ENCODE measurements around the gene SPAG17.

SPAG17 gene

DNA sequence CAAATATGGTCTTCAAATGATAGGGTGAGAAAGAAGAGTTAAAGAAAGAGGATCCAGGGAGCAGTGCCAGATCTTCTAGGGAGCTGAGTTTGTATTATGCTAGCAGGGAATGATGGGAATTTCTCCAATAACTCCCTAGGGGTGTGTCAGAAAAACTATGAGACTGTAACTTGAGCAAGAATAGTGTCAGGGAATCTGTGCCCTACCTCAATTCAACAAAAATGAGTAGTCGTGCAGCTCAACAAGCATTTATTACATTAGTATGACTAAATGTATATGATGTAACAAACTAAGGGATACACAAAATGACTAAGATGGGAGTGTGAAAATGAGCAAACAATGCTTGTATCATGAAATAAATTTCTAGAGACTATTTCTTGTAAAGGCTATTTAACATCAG is 24.2 kb downstream of the SPAG17 start:
- no peak for DNase-seq (ENCODE audit: low read depth in 2 of 2)

DNA sequence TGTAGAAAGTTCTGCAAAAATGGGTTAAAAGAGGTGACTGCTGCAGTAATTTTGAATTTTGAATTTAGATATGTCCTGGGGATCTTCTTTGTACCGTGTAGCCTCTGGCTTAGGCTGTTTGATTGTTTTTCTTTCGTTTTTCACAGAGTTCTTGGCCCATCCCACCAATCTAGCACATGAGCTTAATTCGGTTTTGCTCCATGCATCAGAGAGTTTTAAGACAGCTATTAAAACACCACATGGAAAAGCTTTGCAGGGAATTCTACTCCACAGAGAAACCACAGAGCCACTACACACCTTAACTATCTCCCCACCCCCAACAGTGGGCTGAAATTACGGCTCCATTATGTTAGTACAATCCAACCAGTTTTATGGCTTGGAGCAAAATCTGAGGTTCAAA is 25.5 kb downstream of the SPAG17 start:
- DNase-seq (ENCODE audit: low read depth in 2 of 2), result no peak

GRCh38 chr1:118158924-118159323 is 26.1 kb downstream of the SPAG17 start:
- DNase-seq (ENCODE audit: low read depth in 2 of 2), result no peak

DNA sequence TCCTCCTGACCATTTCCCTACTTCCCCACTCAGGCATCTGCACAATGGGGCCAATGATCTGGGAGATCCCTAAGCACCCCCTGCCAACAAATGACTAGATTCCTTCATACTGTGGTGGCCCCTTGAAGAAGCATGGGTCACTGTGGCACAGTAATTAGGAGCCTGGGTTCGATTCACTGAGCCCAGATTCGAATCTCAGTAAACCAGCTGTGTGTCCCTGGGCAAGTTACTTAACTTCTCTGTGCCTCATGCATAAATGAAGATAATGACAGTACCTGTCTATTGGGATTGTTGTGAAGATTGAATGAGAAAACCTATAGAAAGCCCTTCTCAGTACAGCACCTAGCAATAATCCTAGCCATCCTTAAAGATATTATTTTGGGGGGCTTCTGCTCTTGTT is 27.5 kb downstream of the SPAG17 start:
- DNase-seq (ENCODE audit: low read depth in 2 of 2), result no peak

DNA sequence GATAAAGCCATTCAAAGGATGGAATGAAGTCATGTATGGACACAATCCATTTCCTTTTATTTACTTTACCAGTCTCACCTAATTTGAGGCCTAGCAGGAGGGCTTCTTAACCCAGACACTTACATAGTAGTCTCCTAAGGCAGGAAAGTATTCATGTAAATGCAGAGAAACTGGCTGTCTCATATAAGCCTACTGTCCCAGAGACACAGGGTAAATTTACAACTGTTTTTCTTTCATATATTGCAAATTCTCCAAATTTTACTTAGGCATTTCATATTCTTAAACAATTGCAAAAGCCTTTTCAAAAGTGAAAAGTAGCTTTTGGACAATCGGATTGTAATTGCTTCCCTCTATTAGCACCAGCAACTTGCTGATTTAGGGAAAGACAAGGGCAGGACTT is 29.9 kb downstream of the SPAG17 start:
- no peak for DNase-seq (ENCODE audit: low read depth in 2 of 2)

GRCh38 chr1:118154220-118154619 is 30.8 kb downstream of the SPAG17 start:
- no peak for DNase-seq (ENCODE audit: low read depth in 2 of 2)

GRCh38 chr1:118151312-118151937 is 33.6 kb downstream of the SPAG17 start:
- DNase-seq (ENCODE audit: low read depth in 2 of 2), result no peak

DNA sequence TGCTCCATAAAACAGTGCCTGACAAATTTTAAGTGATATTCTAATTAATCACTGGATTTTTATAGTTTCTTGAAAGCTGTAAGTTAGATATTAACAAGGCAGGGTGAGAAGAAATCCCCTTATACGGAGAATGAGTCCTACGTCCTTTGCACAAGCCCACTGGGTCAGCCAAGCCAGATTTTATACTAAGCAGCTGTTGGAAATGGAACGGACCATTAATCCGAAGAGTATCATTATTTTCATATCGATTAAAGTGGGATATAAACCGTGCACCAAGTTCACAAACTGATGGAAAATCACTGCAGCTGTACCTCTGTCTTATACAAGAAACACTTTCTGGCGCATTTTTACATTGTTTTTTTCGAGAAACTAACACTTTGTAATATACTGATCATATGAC is 35.2 kb downstream of the SPAG17 start:
- DNase-seq (ENCODE audit: low read depth in 2 of 2), result no peak

DNA sequence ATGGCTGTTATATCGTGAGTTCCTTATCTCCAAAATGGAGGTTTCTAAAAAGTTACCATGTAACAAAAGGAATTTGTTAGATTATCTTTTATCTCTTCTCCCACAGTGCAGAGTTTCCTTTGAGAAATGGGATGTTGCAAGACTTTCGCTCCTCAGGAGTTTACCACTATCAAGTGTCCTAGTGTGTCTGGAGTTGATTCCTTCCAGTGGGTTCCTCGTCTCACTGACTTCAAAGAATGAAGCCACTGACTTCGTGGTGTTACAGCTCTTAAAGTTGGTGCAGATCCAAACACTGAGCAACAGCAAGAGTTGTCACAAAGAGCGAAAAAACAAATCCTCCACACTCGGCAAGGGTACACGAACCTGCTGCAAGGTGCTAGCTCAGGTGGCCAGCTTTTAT is 37.0 kb downstream of the SPAG17 start:
- DNase-seq (ENCODE audit: low read depth in 2 of 2), result no peak

DNA sequence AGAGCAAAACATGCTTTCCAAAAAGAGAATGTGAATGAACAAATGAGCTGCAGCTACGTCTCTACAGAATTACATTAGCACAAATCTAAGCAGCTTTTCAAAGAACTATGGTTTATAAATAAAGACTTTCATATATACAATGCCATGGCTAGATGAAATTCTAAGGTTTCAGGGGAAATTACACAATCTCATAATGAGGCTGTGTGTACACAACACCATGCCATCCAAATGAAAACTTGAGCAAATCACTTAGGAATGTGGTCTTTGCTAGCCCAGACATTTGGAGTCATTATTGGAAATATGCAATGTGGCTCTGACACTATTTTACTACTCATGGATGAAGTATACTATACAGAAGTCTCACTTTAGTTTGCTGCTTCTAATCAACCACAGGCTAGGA is 37.5 kb downstream of the SPAG17 start:
- DNase-seq (ENCODE audit: low read depth in 2 of 2), result no peak

GRCh38 chr1:118145721-118146120 is 39.3 kb downstream of the SPAG17 start:
- no peak for DNase-seq (ENCODE audit: low read depth in 2 of 2)

- DNase-seq (ENCODE audit: low read depth in 2 of 2), result no peak
These were observed 40.3 kb downstream of the SPAG17 start for GRCh38 chr1:118144684-118145083.

DNA sequence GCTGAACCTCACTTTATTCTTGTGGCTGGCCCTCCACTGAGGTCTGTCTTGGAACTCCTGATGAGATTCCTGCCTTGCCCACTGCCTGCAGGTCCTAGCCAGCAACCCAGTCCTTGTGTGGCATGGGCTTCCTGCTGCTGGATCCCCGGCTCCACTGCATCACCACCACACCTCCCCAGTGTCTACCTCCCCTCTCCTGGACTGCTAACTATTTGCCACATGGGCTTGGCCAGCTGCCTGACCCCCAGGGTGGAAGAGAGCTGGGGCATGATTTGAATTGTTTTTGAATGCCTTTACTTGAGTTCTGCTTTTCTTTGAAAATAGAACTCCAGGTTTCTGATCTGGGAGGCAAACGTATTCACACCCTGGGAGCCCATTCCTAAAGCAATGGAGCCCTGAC is 41.2 kb downstream of the SPAG17 start:
- no peak for DNase-seq (ENCODE audit: low read depth in 2 of 2)

DNA sequence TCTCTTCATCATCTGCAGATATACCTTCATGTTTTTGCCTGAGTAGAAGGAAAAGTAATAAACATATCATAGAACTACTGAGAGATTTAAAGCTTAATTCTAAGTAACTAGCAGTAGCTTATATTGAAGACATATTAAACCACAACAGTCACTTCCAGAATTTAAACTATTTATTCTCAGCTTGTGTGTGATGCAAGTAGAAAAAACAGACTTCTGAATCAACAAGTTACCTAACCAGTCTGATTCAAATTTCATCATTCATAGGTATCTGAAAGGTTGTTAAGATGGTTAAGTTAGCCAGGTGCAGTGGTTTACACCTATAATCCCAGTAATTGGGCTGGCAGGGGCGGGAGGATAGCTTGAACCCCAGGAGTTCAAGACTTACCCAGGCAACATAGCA is 41.9 kb downstream of the SPAG17 start:
- no peak for DNase-seq (ENCODE audit: low read depth in 2 of 2)

GRCh38 chr1:118142546-118142945 is 42.5 kb downstream of the SPAG17 start:
- no peak for DNase-seq (ENCODE audit: low read depth in 2 of 2)

DNA sequence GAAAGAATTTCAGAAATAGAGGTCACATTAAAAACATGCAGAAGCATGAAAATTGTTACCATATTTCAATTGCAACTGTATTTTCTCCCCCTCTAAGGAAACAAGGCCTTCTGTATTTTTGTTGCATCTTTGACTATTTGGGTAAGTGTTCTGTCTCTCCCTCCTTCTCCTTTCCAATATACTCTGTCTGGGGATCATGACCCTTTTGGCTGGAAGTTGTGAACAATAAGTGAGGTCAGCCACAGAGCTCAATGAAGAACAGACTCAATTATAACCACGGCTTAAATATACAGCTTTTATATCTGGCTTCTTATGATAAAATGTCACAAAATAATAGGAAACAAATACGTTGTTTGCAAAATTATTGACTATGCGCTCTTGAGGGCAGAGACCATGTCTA is 47.1 kb downstream of the SPAG17 start:
- DNase-seq (ENCODE audit: low read depth in 2 of 2), result no peak

GRCh38 chr1:118136187-118136941 is 48.7 kb downstream of the SPAG17 start:
- DNase-seq (ENCODE audit: low read depth in 2 of 2), result no peak

DNA sequence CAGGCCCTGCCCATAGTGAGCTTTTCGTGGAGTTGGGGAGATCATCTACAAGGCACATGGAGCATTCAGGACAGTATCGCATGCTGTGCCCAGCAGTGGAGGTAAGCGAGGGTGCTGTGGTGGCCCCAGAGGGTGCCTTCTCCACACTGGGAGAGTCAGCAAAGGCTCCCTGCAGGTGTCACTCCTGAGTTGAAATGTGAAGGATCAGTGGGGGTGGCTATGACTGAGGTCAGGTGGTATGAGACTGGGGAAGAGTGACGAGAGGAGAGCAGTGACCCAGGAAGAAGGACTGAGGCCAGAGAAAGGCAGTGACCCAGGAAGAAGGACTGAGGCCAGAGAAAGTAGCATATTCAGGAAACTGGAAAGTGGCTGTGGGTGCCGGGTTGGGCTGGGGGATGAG is 53.0 kb downstream of the SPAG17 start:
- DNase-seq (ENCODE audit: low read depth in 2 of 2), result no peak

GRCh38 chr1:118128761-118129160 is 56.3 kb downstream of the SPAG17 start:
- no peak for DNase-seq (ENCODE audit: low read depth in 2 of 2)

DNA sequence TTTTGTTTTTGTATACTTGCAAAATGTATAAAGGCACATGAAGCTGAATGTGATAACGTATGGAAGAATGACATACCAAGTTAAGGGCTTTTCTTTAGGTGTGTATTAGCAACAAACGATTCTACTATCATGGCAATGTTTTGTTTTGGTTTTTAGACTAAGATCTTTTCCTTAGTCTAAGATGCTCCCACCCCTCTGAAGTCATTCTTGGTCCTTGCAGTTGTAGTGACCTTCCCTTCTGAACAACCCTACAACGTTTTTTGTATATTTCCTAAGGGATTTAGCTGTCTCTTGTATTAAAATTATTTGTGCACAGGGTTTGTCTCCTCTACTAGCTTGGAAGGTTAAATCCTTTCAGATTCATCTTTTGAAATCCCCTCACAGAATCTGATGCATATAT is 61.0 kb downstream of the SPAG17 start:
- no peak for DNase-seq (ENCODE audit: low read depth in 2 of 2)

GRCh38 chr1:118123116-118123839 is 61.8 kb downstream of the SPAG17 start:
- no peak for DNase-seq (ENCODE audit: low read depth in 2 of 2)

GRCh38 chr1:118122234-118123004 is 62.6 kb downstream of the SPAG17 start:
- DNase-seq (ENCODE audit: low read depth in 2 of 2), result no peak
